GM12892 (cell line): ENCODE data around the gene ZNF367.

ENCODE experiments used
- POLR2A ChIP-seq: IDR thresholded peaks from 2 replicates; pipeline ENCODE4 v1.6.1; 2011; ENCODE audit warnings: low read depth, low read length, control low read depth
- POLR2AphosphoS5 ChIP-seq: IDR thresholded peaks from 2 replicates; pipeline ENCODE4 v1.6.1; 2011; ENCODE audit warnings: low read depth, low read length, control low read depth

GRCh38 chr9:96378187-96378586 is 40.0 kb downstream of the ZNF367 start:
- TF ChIP-seq POLR2A (no peak), POLR2AphosphoS5 (no peak)
